ENCODE results near the gene CRAMP1.
A peak's percentile ranks its signal among the peaks of the same experiment; 100 is the strongest.
"Not testable (repeated sequence)": the region's sequence is repeated elsewhere in the genome, so short reads cannot be mapped to it uniquely, and the experiment has no call there.

Gene CRAMP1

GRCh38 chr16:1698680-1699079, 86.5 kb downstream of the CRAMP1 start:
- H3K27ac ChIP-seq: peak overlapping the region; percentile 32
- POLR2A ChIA-PET (ENCODE audit: low non-redundant PET): no interaction called here
- CTCF ChIA-PET: no interaction called here

GRCh38 chr16:1700246-1700645, 88.1 kb downstream of the CRAMP1 start:
- POLR2A ChIA-PET (ENCODE audit: low non-redundant PET): no interaction called here

More at GRCh38 chr16:1698680-1699079, 86.5 kb downstream of the CRAMP1 start:
- DNase-seq (ENCODE audit: low spot score): no peak
- no peak for TF ChIP-seq CTCF (conservative IDR thresholded peaks at IDR 0.05; ENCODE audit: low read depth)

GRCh38 chr16:1701216-1701878, 89.2 kb downstream of the CRAMP1 start:
- CTCF ChIA-PET: interaction anchor here (0.6 to 0.7 kb wide), 4 partner anchors 22 to 511 kb away, joined by 3 to 10 read pairs (median 4); no protein-coding TSS in a partner anchor
- H3K27ac ChIP-seq: peak overlapping the region; percentile 69
- POLR2A ChIA-PET (ENCODE audit: low non-redundant PET): interaction anchor here (0.7 to 1.4 kb wide), 3 partner anchors 10 to 69 kb away, joined by 3 to 5 read pairs (median 4); partner anchors contain the start of gene JPT2
- peak; percentile 31 for DNase-seq (ENCODE audit: low spot score)
- TF ChIP-seq CTCF (conservative IDR thresholded peaks at IDR 0.05; ENCODE audit: low read depth): no peak

More at GRCh38 chr16:1700246-1700645, 88.1 kb downstream of the CRAMP1 start:
- CTCF ChIA-PET: no interaction called here
- TF ChIP-seq CTCF (conservative IDR thresholded peaks at IDR 0.05; ENCODE audit: low read depth): no peak
- peak overlapping the region; percentile 69 for H3K27ac ChIP-seq
- no peak for DNase-seq (ENCODE audit: low spot score)

- not testable (repeated sequence) for DNase-seq (ENCODE audit: low spot score)
- ChIA-PET POLR2A (ENCODE audit: low non-redundant PET) (interaction anchor here (0.8 to 1.8 kb wide), 6 partner anchors 13 to 64 kb away, joined by 3 to 6 read pairs (median 4); partner anchors contain the start of gene JPT2), CTCF (interaction anchor here (0.6 to 2.2 kb wide), 13 partner anchors 8 to 884 kb away, joined by 3 to 17 read pairs (median 4); partner anchors contain the start of genes EME2, JPT2 and MRPS34)
- peak overlapping the region; percentile 93 for H3K27ac ChIP-seq
Observed at GRCh38 chr16:1705324-1705687, 93.1 kb downstream of the CRAMP1 start.

- TF ChIP-seq CTCF (conservative IDR thresholded peaks at IDR 0.05; ENCODE audit: low read depth): peak; percentile 95
- peak; percentile 95 for DNase-seq (ENCODE audit: low spot score)
- peak within 1 kb of the TSS; percentile 93 for H3K27ac ChIP-seq
- CTCF ChIA-PET: interaction anchor here (0.6 to 2.2 kb wide), 17 partner anchors 8 to 360 kb away, joined by 3 to 17 read pairs (median 4); partner anchors contain the start of genes EME2, JPT2 and MRPS34
- POLR2A ChIA-PET (ENCODE audit: low non-redundant PET): interaction anchor here (0.5 to 1.8 kb wide), 8 partner anchors 14 to 64 kb away, joined by 3 to 6 read pairs (median 4); partner anchors contain the start of gene JPT2
Observed at GRCh38 chr16:1705688-1706385, 93.7 kb downstream of the CRAMP1 start, which contains the start of gene MAPK8IP3. Gene MAPK8IP3, plus strand, starts transcription at chr16:1706195. Its CDS starts 145 bp downstream, at chr16:1706340.

- H3K27ac ChIP-seq: peak overlapping the region; percentile 93
- POLR2A ChIA-PET (ENCODE audit: low non-redundant PET): interaction anchor here (0.5 to 1.8 kb wide), 8 partner anchors 15 to 63 kb away, joined by 3 to 9 read pairs (median 4); partner anchors contain the start of gene JPT2
- DNase-seq (ENCODE audit: low spot score): peak; percentile 44
- no peak for TF ChIP-seq CTCF (conservative IDR thresholded peaks at IDR 0.05; ENCODE audit: low read depth)
- CTCF ChIA-PET: interaction anchor here (0.6 to 2.2 kb wide), 16 partner anchors 9 to 359 kb away, joined by 3 to 17 read pairs (median 4); partner anchors contain the start of genes EME2, JPT2 and MRPS34
Observed at GRCh38 chr16:1706386-1707192, 94.4 kb downstream of the CRAMP1 start.

All from RWPE1 (cell line).